Choroid plexus epithelial cell (primary cell): ENCODE results near the gene MRGPRG.

ENCODE experiments used
- DNase-seq: peaks from one replicate; pipeline ENCODE4 v3.0.0-alpha.2; 2010; ENCODE audit warnings: low read depth
- H3K4me3 ChIP-seq: 2 replicates; pipeline ENCODE4 v1.5.1; 2011; ENCODE audit warnings: low read depth, mild to moderate bottlenecking, control low read depth, low read length, moderate library complexity
- TF ChIP-seq, protein P1 (sequence below): conservative IDR thresholded peaks from 2 replicates; pipeline ENCODE4 v1.5.1; 2011; ENCODE audit warnings: low read depth, mild to moderate bottlenecking, control low read depth, inconsistent platforms, low read length, moderate library complexity

MRGPRG gene

DNA sequence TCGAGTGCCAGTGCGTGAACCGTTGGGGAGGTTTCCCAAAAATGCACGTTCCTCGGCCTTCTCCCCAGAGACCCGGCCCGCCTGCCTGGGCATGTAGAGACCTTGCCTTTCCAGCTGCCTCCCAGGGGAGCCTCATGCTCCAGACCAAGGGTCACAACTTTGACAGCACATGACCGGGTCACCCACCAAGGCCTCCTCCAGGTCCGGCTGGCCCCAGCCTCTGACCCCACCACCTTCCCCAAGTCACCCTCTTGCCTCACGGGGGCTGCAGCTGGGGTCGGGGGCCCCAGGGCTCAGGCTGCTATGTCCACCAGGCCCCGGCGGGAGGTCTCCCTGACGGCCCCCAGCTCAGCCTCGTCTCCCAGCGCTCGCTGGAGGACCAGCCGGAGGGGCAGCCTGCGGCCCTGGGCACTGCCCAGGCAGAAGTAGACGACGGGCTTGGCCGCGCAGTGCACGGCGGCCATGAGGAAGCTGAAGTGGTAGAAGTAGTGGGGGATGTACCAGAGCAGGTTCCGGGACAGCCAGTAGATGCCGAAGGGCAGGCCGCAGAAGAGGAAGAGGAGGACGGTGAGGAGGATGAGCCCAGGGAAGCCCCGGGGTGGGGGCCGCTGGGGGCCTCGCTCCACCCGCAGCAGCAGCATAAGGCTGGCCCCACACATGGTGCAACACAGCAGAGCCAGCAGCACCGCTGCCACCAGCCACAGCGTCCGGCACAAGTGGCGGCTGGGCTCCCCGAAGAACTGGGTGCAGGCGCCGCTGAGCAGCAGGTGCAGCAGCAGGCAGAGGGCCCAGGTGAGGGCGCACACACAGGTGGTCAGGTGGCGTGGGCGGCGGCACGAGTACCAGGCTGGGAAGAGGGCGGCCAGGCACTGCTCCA lies 9.2 kb upstream of the MRGPRG start:
- H3K4me3 ChIP-seq = no peak overlapping the region
- DNase-seq = no peak
- TF ChIP-seq, protein P1, sequence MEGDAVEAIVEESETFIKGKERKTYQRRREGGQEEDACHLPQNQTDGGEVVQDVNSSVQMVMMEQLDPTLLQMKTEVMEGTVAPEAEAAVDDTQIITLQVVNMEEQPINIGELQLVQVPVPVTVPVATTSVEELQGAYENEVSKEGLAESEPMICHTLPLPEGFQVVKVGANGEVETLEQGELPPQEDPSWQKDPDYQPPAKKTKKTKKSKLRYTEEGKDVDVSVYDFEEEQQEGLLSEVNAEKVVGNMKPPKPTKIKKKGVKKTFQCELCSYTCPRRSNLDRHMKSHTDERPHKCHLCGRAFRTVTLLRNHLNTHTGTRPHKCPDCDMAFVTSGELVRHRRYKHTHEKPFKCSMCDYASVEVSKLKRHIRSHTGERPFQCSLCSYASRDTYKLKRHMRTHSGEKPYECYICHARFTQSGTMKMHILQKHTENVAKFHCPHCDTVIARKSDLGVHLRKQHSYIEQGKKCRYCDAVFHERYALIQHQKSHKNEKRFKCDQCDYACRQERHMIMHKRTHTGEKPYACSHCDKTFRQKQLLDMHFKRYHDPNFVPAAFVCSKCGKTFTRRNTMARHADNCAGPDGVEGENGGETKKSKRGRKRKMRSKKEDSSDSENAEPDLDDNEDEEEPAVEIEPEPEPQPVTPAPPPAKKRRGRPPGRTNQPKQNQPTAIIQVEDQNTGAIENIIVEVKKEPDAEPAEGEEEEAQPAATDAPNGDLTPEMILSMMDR = no peak

DNA sequence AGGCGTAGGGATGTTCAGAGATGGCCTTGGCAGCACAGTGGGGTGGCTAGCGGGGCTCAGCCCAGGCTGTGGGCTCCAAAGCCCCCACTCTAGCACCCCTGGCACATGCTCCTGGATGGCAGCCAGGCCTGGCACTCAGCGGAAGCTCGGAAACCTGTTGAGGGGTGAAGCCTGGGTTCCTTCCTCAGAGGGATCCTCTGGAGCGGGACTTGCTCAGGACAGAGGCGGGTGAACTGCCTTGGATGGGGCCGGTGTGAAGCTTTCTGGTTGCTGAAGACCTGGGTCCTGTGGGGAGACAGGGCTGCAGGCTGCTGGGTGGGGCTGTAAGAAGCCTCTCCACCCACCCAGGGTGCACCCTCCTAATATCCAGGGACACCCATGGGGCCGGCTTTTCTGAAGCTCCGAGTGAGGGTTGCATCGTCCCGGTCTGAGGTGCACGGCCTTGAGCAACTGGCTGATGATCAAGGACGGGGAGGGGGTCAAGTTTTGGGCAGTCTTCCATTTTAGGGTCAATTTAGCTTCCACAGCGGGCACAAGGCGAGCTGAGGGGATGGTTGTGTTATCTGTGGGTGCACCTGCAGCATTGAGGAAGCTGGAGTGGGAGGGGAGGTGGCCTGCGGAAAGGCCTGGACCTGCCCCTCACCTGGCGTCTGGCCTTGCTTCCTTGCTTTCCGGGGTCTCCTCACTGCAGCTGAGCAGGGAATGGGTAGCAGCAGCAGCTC lies 8.4 kb upstream of the MRGPRG start:
- no peak overlapping the region for H3K4me3 ChIP-seq
- TF ChIP-seq, protein P1 = no peak
- DNase-seq = no peak

- TF ChIP-seq, protein P1 = no peak
- no peak overlapping the region for H3K4me3 ChIP-seq
- DNase-seq = no peak
Observed at GRCh38 chr11:3225826-3226750, 7.5 kb upstream of the MRGPRG start.

DNA sequence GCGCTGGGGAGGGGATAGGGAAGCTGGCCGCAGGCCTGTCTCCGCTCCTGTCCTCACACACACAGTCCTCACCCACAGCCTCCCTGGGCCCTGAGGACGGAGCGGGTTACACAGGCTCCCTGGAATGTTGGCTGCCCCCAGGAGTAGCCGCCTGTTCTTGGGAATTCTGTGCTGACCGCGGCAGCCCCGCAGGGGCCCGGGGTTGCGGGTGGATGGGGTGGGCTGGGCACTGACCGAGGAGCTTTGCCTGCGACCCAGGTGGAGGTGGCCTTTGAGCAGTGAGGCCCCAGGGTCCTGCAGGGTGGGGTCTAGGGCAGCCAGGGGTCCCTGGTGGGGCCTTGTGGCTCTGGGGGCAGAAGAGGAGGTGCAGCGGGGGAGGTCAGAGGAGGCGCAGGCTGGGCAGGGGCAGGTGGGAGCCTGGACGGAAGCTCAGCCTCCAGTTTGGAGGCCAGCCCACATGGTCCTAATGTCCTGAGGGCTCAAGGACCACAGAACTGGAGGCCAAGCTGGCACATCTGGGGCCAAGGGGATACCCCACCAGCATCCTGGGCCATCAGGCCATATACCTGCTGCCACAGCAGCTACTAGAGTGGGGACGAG lies 6.6 kb upstream of the MRGPRG start:
- no peak for DNase-seq
- H3K4me3 ChIP-seq = no peak overlapping the region
- TF ChIP-seq, protein P1 = no peak

DNA sequence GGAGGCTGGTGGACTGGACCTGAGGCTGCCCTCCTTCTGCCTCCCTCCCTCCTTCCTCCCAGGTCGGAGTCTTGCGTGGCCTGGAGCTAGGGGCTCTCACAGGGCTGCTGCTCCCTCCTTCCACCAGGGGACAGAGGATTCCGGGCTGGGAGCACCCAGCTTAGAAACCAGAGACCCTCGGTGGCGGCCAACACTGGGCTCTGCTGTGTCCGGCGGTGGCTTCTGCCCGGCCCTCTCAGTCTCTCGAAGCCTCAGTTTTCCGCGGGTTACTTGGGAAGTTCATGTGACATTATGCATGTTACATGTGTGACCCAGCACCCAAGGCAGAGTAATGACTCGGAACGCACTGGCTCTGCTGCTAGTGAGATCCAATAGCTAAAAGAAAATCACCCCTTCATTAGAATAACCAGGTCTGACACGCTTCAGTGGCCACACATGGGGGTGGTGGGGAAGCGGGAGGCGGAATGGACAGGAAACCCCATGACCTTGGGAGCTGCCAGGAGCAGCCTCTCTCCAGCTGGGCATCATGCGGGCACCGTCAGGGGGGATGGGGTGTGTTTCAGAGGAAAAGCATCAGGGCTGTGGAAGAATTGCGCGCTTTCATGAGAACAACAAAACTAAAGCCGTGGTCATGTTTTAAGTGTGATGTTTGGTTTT lies 5.9 kb upstream of the MRGPRG start:
- TF ChIP-seq, protein P1 = no peak
- no peak for DNase-seq
- H3K4me3 ChIP-seq = no peak overlapping the region

DNA sequence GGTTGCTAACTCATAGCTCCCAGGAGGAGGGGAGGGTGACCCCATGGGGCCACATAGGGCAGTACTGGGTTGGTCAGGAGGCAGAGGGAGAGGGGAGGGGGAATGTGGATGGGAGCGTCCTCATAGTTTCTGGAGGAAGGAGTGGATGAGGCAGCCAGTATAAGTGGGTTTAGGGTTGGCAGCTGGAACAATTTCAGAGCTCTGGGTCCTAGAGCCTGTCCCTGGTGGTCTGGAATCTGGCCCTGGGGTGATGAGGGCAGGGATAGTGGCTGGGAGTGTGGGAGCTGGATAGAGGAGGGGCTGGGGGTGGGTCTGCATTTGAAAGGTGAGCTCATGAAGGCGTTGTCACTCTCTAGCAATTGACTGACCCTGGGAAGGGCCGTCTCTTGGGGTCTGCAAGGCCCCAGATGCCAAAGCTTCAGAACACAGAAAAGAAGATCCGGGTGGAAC lies 5.3 kb upstream of the MRGPRG start:
- TF ChIP-seq, protein P1 = no peak
- H3K4me3 ChIP-seq = no peak overlapping the region
- DNase-seq = no peak
